Heart left ventricle (tissue), 13 donors: ENCODE measurements around the gene CHMP4B.

ENCODE experiments used
- POLR2A ChIP-seq, 2 donors: fragments of 450-650 bp; IDR thresholded peaks; one replicate each; pipeline ENCODE4 v1.6.1; 2017; ENCODE audit warnings: antibody characterized with exemption in 2 of 2, mild to moderate bottlenecking in 2 of 2, moderate library complexity in 2 of 2
- TF ChIP-seq, protein P1 (sequence below), 12 donors: fragments of 200-600 bp; sonication (generic) in 4 of 12; IDR thresholded peaks; one replicate each; pipeline versions ENCODE4 v1.5.0 to v1.8.0; 2018 to 2022; ENCODE audit warnings: antibody characterized with exemption in 12 of 12, mild to moderate bottlenecking in 5 of 12
- donor health status: ischemic (EF 13 %, LVEDD 7.1; RV severe dilation, severe dysfunction).
- donor health status: DM: no; HTN: yes; CAD: no.
- donor health status: DM: no; HTN: no; CAD: no.
- donor health status: ischemic (EF 25% LVEDD 6.9; RV normal size, moderate dysfunction).
- donor health status: ischemic (EF 25% LVEDD 5.7; RV mildly dilated, moderate dysfunction).
- donor health status: ischemic (EF 35%, LVEDD 5.7; RV mildly dilated, moderate dysfunction).
- donor health status: nonischemic (EF 11% LVEDD 7.7; RV severe dilation, severe dysfunction).
- donor health status: DM: yes; HTN: yes; CAD: no.
- donor health status: PGD.
- donor health status: ischemic (EF 29% LVEDD 5.4; RV normal size, mild dysfunction).
- donor health status: nonischemic (EF 23%, LVEDD 6.1; RV moderate dilation, normal function).

DNA sequence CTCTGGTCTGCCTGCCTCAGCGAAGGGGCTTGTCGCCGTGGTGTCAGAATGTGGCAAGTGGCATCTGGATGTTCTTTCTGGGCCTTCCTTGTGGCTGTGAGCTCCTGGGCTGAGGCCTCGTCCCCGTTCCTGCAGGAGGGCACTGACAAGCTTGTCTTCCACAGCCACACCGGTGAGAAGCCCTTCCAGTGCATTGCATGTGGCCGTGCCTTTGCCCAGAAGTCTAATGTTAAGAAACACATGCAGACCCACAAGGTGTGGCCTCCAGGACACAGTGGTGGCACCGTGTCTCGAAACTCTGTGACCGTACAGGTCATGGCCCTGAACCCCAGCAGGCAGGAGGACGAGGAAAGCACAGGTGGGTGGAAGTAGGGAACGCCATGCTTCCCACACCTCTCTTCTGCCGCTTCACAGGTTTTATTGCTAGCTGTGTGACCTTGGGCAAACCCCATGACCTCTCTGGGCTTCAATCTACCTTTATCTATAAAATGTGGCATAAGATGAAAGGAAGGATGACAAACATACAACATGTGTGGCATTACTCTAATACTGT is 49.4 kb upstream of the CHMP4B start:
- TF ChIP-seq, protein P1, sequence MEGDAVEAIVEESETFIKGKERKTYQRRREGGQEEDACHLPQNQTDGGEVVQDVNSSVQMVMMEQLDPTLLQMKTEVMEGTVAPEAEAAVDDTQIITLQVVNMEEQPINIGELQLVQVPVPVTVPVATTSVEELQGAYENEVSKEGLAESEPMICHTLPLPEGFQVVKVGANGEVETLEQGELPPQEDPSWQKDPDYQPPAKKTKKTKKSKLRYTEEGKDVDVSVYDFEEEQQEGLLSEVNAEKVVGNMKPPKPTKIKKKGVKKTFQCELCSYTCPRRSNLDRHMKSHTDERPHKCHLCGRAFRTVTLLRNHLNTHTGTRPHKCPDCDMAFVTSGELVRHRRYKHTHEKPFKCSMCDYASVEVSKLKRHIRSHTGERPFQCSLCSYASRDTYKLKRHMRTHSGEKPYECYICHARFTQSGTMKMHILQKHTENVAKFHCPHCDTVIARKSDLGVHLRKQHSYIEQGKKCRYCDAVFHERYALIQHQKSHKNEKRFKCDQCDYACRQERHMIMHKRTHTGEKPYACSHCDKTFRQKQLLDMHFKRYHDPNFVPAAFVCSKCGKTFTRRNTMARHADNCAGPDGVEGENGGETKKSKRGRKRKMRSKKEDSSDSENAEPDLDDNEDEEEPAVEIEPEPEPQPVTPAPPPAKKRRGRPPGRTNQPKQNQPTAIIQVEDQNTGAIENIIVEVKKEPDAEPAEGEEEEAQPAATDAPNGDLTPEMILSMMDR (IDR thresholded peaks at IDR 0.05) = no peak
- TF ChIP-seq POLR2A (IDR thresholded peaks at IDR 0.05) = no peak
